Activated T-cell treated with anti-CD3 and anti-CD28 coated beads for 4 hours (primary cell): Measurements from ENCODE around the gene RPRD1B.

ENCODE experiments used
- DNase-seq: peaks from one replicate; pipeline ENCODE4 v3.0.0-alpha.2; 2020

The RPRD1B gene

GRCh38 chr20:38033330-38034107 lies at the start of gene RPRD1B, which contains the start of gene TTI1:
Gene RPRD1B (plus strand): TSS chr20:38033746. CDS start chr20:38033948, 202 bp downstream.
Gene TTI1 (minus strand): TSS chr20:38033456. CDS start chr20:38013816, 19,640 bp downstream.
- DNase-seq = peak; percentile 91

- DNase-seq = no peak
Measured at GRCh38 chr20:37984018-37984785, 49.3 kb upstream of the RPRD1B start.

- DNase-seq = no peak
Measured at GRCh38 chr20:37986044-37986858, 47.3 kb upstream of the RPRD1B start.

- DNase-seq = no peak
Measured at GRCh38 chr20:37986873-37987601, 46.5 kb upstream of the RPRD1B start.

- no peak for DNase-seq
Measured at GRCh38 chr20:37987602-37988290, 45.8 kb upstream of the RPRD1B start.

GRCh38 chr20:37988306-37988954 lies 45.1 kb upstream of the RPRD1B start:
- no peak for DNase-seq

GRCh38 chr20:37989601-37990295 lies 43.8 kb upstream of the RPRD1B start:
- no peak for DNase-seq

GRCh38 chr20:37990571-37991151 lies 42.9 kb upstream of the RPRD1B start:
- peak; percentile 8 for DNase-seq

GRCh38 chr20:37991157-37991866 lies 42.2 kb upstream of the RPRD1B start:
- DNase-seq = no peak

- no peak for DNase-seq
Measured at GRCh38 chr20:37991908-37992307, 41.6 kb upstream of the RPRD1B start.

- no peak for DNase-seq
Measured at GRCh38 chr20:37992802-37993409, 40.6 kb upstream of the RPRD1B start.

- no peak for DNase-seq
Measured at GRCh38 chr20:37994512-37994911, 39.0 kb upstream of the RPRD1B start.

GRCh38 chr20:37995856-37996605 lies 37.5 kb upstream of the RPRD1B start:
- no peak for DNase-seq

- DNase-seq = no peak
Measured at GRCh38 chr20:37997516-37997915, 36.0 kb upstream of the RPRD1B start.

- DNase-seq = no peak
Measured at GRCh38 chr20:37999526-38000263, 33.9 kb upstream of the RPRD1B start.

- no peak for DNase-seq
Measured at GRCh38 chr20:38000293-38000692, 33.3 kb upstream of the RPRD1B start.

- DNase-seq = no peak
Measured at GRCh38 chr20:38001173-38001875, 32.2 kb upstream of the RPRD1B start.
